Activated T-helper 1 cell treated with Interleukin-2 at 50 U/mL for 16 hours (primary cell): Measurements from ENCODE around the gene NACC1.

Source experiments
- DNase-seq: peaks from one replicate; pipeline ENCODE4 v3.0.0-alpha.2; 2020; ENCODE audit warnings: low read depth

Gene NACC1

GRCh38 chr19:13100031-13100588 lies 18.0 kb upstream of the NACC1 start:
- DNase-seq, result peak; percentile 42

GRCh38 chr19:13100841-13101589 lies 17.0 kb upstream of the NACC1 start:
- no peak for DNase-seq

- DNase-seq, result no peak
Measured at GRCh38 chr19:13101590-13102415, 16.3 kb upstream of the NACC1 start.

- DNase-seq, result no peak
Measured at GRCh38 chr19:13102416-13102665, 15.7 kb upstream of the NACC1 start.

GRCh38 chr19:13102666-13103580 lies 15.1 kb upstream of the NACC1 start, which contains the start of gene LYL1:
Gene LYL1, minus strand, starts transcription at chr19:13102858. Its CDS starts 1,687 bp downstream, at chr19:13101171.
- no peak for DNase-seq

- DNase-seq, result no peak
Measured at GRCh38 chr19:13103581-13104359, 14.3 kb upstream of the NACC1 start.

- DNase-seq, result peak; percentile 55
Measured at GRCh38 chr19:13104360-13104847, 13.7 kb upstream of the NACC1 start.

GRCh38 chr19:13104848-13105711 lies 13.0 kb upstream of the NACC1 start:
- DNase-seq, result no peak

GRCh38 chr19:13109361-13110098 lies 8.5 kb upstream of the NACC1 start:
- no peak for DNase-seq

GRCh38 chr19:13110099-13110610 lies 7.9 kb upstream of the NACC1 start:
- DNase-seq, result no peak

GRCh38 chr19:13112555-13112954 lies 5.5 kb upstream of the NACC1 start:
- no peak for DNase-seq

GRCh38 chr19:13115936-13116281 lies 2.2 kb upstream of the NACC1 start:
- DNase-seq, result no peak

- peak; percentile 72 for DNase-seq
Measured at GRCh38 chr19:13116282-13117175, 1.5 kb upstream of the NACC1 start, which contains the start of gene TRMT1. Gene TRMT1, minus strand, starts transcription at chr19:13116740. Its CDS starts 341 bp downstream, at chr19:13116399.

- DNase-seq, result no peak
Measured at GRCh38 chr19:13117176-13117771, 790 bp upstream of the NACC1 start.

- DNase-seq, result no peak
Measured at GRCh38 chr19:13118424-13119193, 545 bp downstream of the NACC1 start.

GRCh38 chr19:13119627-13120026 lies 1.6 kb downstream of the NACC1 start:
- DNase-seq, result no peak

GRCh38 chr19:13120031-13120430 lies 2.0 kb downstream of the NACC1 start:
- no peak for DNase-seq
